ENCODE results near the gene HID1. TPM values are rescaled to one million over a fixed set of nuclear protein-coding genes. Genes with fewer than 3 reads are reported as not detected.
"Not testable (repeated sequence)": the region's sequence is repeated elsewhere in the genome, so short reads cannot be mapped to it uniquely, and the experiment has no call there.

HID1 gene
- total RNA-seq, 1 experiment from 2014 or later: 5.0 TPM

DNA sequence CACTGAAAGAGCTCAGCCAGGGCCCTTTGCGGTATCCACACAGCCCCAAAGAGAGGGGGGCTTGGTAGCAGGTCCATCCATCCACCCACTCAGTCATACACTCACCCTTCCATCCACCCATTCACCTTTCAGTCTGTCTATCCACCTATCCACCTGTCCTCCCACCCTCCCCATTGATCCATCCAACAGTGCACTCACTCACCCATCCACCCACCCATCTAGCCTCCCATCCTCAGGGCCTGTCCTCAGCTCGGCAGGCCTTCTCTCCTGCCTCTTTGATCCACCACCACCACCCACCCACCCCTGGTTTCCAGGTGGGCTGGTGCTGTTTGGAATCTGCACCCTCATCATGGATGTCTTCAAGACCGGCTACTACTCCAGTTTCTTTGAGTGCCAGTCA is 47.3 kb downstream of the HID1 start:
- no peak for DNase-seq (ENCODE audit: extremely low read depth, low read depth)

DNA sequence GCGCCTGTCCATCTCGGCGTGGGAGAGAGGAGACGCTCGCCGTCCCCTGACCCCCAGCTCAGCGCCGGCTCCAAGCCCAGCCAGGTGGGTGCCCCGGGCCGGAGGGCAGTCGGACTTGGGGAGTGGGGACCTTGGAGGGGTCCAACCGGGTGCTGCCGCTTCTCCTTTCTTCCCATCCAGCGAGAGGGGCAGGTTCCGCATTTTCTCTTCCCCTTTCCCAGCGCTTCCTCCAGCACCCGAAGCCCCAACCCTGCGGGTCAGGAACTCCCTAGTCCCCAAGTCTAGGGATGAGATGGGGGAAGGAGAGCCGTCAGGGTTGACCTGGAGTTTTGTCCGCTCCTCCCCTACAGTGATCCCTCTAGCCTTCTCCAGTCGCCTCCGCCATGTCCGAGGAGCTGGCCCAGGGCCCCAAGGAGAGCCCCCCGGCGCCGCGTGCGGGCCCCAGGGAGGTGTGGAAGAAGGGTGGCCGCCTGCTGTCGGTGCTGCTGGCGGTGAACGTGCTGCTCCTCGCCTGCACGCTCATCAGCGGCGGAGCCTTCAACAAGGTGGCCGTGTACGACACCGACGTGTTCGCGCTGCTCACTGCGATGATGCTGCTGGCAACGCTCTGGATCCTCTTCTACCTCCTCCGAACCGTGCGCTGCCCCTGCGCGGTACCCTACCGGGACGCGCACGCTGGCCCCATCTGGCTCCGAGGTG is 48.2 kb downstream of the HID1 start, which contains the start of gene OTOP2:
TSS of gene OTOP2 (plus strand) at position 24 of the 699 bp plus-strand sequence. CDS start at position 384, 360 bp downstream.
- no peak for DNase-seq (ENCODE audit: extremely low read depth, low read depth)

DNA sequence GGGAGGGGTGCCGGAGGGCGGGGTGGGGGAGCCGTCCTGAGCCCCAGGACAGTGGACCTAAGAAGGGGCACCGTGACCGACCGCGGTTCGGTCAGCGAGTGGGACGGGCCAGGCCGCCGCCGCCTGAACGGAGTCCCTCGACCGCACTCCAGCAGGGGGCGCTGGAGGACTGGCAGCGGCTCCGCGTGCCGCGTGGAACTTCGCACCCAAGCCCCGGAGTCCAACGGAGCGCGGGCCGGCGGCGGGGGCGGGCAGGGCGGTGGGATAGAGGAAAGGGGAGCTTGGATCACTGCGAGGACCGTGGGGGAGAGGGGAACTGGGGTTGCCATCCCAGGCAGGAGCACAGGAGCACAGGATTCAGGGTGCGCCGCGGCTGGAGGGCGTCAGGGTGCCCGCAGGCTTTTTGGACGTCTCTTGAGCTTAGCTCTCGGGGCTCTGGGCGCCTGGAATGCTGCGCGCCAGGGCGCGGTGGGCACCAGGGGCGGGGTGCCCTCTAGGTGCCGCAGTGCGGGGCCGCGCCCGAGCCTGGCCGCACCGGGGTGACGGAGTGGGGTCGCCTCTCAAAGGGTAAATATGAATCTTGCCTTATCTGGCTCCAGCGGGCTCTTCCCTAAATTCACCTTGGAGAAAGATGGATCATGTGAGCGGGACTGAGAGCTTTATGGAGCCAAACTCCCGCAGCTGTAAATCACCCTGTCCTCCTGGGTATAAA is 48.9 kb downstream of the HID1 start:
- DNase-seq (ENCODE audit: extremely low read depth, low read depth): peak; percentile 43

GRCh38 chr17:74922694-74923537 is 49.6 kb downstream of the HID1 start, which contains the start of gene USH1G:
TSS of gene USH1G (minus strand) at chr17:74923255. CDS start at chr17:74923073, 182 bp downstream.
- no peak for DNase-seq (ENCODE audit: extremely low read depth, low read depth)

GRCh38 chr17:74922172-74922571 is 50.4 kb downstream of the HID1 start:
- DNase-seq (ENCODE audit: extremely low read depth, low read depth): no peak

DNA sequence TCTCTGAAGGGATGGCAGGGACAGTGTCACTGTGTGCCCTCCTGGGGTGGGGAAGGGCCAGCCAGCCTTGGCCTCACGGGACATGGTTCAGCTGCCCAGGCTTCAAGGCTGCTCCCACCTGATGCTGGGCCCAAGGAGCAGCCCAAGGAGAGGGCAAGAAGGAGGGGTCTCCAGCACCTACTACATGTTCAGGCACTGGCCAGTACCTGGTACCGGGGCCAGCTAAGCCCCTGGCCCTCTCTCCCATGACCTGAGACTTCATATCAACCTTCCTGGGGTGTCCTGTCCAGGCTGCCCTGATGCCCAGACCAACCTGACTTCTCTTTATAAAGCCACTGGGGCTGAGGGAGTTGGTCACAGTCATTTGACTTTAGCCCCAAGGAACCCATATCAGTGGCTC is 50.8 kb downstream of the HID1 start:
- DNase-seq (ENCODE audit: extremely low read depth, low read depth): no peak

DNA sequence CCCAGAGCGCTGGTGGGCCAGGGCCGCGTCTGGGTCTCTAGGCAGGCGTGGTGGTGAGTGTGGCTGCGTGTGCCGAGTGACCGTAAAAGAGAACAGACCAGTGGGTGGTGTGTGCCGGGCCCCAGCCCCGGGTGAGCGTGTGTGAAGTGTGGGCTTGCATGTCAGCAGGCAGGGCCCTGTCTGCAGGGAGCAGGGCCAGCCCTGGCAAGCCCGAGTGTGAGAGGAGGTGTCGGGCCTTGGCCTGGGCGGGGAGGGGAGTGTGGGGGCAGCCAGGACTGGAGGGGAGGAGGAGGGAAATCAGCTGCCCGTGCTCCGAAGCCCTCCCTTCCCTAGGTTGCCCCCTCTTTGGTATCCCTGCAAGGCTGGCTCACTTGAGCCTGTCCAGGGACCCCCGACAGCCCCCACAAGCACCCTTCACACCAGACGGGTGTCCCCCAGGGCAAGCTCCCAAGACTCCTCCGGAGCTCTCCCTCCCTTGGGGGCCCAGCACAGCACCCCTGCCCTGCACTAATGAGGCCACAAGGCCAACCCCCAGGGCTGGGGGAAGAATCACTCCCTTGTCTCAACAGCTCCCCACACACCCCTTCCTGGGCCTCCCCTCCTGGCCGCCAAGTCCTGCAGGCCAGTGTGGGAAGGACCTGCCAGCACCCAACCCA is 51.4 kb downstream of the HID1 start:
- no peak for DNase-seq (ENCODE audit: extremely low read depth, low read depth)

DNA sequence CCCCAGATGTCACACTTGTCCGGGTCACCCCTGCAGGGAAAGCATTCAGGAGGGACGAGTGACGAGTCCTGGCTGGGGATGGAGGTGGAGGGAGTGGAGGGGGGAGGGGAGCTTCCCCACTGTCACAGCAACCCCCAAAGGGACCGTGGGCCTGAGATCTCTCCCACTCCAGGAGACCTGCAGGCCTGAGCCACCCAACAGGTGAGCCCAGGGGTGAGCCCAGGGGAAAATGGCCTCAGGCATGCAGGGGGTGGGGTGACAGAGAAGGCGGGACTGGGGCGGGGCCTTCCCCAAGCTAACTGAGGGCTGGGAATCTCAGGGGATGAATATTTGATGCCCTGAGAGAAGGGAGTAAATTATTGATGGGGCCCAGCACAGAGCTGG is 51.9 kb downstream of the HID1 start:
- no peak for DNase-seq (ENCODE audit: extremely low read depth, low read depth)

DNA sequence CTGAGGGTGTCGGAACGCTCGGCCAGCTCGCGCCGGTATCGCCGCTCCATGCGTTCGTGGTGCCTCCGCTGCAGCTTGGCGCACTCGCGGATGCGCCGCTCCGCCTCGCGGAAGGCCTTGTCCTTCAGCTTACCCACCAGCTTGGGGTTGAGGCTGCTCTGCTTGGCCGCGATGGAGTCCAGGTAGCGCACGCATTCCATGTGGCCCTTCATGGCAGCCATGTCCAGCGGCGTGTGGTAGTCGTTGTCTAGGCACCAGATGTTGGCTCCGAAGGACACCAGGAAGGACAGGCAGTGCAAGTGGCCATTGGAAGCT is 52.3 kb downstream of the HID1 start:
- DNase-seq (ENCODE audit: extremely low read depth, low read depth): no peak

- peak; percentile 38 for DNase-seq (ENCODE audit: extremely low read depth, low read depth)
Measured at GRCh38 chr17:74919440-74920305, 52.9 kb downstream of the HID1 start.

- no peak for DNase-seq (ENCODE audit: extremely low read depth, low read depth)
Measured at GRCh38 chr17:74918906-74919305, 53.7 kb downstream of the HID1 start.

- no peak for DNase-seq (ENCODE audit: extremely low read depth, low read depth)
Measured at GRCh38 chr17:74917430-74917829, 55.1 kb downstream of the HID1 start.

DNA sequence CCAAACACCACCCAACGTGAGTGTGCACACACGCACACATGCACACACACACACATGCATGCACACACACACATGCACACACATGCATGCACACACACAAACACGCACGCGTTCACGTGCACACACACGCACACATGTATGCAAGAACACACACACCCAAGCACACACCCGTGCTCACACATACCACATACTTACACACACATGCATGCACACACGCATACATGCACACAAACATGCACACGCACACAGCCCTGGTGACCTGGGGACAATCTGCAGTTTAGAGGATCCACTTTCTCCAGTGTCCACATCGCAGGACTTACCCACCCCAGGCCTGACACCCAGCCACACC is 55.7 kb downstream of the HID1 start:
- no peak for DNase-seq (ENCODE audit: extremely low read depth, low read depth)

DNA sequence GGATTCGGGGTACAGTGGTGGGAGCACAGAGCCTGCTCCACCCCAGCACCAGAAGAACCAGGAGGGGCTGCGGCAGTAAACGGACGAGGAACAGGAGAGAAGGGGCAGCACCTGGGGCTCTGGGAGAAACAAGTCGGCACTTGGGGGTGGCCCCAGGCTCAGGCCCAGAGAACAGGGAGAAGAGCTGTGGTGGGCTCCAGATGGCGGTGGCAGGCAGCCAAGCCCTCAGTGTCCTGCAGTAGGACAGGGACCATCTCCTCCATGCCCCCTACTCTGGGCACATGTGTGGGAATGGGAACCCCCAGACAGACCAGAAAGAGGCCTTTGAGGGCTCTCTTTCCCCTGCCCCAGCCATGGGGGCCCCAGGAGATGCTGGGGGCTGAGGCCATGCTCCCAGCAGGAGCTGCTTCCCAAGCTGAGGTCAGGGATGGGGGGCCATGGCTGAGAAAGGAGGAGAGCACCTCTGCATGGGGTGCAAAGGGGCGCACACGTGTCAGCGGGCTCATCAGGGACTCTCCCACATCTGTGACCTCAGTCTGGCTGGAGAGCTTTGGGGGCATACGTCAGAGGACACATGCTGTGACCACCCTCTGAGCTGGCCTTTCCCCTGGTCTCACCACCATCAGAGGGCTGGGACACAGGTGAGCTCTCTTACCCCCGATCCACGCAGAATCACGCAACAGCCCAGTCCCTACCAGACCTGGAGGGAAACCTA is 56.3 kb downstream of the HID1 start:
- DNase-seq (ENCODE audit: extremely low read depth, low read depth): no peak

DNA sequence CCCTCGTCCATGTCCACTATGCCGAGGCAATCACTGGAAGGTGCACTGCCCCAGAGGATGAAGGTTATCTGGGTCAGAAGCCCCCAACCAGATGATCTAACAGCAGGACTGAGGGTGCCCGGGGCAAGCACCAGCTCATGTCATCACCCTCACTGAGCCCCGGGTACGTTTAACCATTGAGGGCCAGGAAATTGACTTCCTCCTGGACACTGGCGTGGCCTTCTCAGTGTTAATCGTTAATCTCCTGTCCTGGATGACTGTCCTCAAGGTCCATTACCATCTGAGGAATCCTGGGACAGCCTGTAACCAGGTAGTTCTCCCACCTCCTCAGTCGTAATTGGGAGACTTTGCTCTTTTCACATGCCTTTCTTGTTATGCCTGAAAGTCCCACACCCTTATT is 61.1 kb downstream of the HID1 start:
- not testable (repeated sequence) for DNase-seq (ENCODE audit: extremely low read depth, low read depth)

GRCh38 chr17:74909097-74909496 is 63.5 kb downstream of the HID1 start:
- DNase-seq (ENCODE audit: extremely low read depth, low read depth): not testable (repeated sequence)

- no peak for DNase-seq (ENCODE audit: extremely low read depth, low read depth)
Measured at GRCh38 chr17:74907012-74907411, 65.5 kb downstream of the HID1 start.

- not testable (repeated sequence) for DNase-seq (ENCODE audit: extremely low read depth, low read depth)
Measured at GRCh38 chr17:74906214-74906793, 66.3 kb downstream of the HID1 start.

Measured in NCI-H460 (cell line).